ENCODE measurements around the gene VIPR2.
"Not testable (repeated sequence)": the region's sequence is repeated elsewhere in the genome, so short reads cannot be mapped to it uniquely, and the experiment has no call there.

VIPR2 gene, protein sequence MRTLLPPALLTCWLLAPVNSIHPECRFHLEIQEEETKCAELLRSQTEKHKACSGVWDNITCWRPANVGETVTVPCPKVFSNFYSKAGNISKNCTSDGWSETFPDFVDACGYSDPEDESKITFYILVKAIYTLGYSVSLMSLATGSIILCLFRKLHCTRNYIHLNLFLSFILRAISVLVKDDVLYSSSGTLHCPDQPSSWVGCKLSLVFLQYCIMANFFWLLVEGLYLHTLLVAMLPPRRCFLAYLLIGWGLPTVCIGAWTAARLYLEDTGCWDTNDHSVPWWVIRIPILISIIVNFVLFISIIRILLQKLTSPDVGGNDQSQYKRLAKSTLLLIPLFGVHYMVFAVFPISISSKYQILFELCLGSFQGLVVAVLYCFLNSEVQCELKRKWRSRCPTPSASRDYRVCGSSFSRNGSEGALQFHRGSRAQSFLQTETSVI

DNA sequence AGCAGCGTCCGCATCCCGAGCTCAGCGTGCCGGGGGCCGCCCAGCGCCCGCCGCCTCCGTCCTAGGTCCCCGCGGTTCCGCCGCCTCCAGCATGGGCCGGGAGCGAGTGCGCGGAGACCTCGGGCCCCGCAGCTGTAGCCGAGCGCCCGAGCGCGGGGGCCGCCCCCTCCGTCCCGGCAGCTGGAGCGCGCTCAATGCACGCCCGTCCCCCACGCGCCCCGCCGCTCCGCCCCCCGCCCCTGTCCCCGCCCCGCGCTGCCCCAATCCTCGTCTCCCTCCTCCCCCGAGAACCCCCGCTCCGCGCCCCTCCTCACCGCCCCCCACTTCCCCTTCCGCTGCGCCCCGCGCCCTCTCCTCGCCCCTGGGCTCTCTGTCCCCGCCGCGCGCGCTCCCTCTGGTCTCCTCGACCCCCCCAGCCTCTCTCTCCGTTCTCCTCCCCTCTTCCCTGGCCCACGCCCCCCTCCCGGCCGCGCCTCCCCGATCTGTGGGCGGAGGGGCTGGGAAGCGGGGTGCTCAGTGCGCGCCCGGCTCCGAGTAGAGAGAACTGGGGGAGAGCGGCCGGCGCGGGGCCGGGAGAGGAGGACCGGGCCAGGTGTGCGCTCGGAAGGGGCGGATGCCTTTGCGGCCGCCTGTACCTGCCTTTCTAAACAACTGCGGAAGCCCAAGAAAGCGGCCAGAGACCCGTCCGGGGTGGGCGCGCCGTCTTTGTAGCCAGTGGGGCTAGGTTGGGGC is at the start of gene VIPR2:
Gene VIPR2 (minus strand): TSS at position 110 of the 732 bp plus-strand sequence. CDS start 96 bp downstream, at position 14.
- no peak for DNase-seq

DNA sequence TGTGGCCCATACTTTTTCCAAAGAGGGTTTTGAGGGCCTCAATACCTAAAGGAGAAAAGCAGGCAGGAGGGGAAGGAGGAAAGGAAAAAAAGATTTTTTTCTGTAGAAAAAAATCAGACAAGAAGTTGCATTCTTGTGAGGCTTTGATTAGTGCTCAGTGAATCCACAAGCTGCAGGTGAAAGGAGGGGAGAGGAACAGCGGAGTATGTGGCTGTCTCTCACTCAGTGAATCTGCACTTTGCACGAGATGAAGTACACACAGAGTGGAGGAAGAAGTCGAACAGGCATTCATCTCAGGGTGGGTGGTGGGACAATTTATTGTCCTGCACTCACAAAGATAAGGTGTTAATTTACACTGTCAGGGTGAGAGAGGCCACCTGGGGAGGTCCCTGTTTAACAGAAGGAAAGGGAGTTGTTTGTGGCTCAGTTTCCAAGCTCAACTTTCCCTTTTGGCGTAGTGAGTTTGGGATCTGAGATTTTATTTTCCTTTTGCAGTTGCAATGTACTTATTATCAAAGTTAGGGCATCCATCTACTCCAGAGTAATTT is 49.0 kb upstream of the VIPR2 start:
- DNase-seq = no peak

DNA sequence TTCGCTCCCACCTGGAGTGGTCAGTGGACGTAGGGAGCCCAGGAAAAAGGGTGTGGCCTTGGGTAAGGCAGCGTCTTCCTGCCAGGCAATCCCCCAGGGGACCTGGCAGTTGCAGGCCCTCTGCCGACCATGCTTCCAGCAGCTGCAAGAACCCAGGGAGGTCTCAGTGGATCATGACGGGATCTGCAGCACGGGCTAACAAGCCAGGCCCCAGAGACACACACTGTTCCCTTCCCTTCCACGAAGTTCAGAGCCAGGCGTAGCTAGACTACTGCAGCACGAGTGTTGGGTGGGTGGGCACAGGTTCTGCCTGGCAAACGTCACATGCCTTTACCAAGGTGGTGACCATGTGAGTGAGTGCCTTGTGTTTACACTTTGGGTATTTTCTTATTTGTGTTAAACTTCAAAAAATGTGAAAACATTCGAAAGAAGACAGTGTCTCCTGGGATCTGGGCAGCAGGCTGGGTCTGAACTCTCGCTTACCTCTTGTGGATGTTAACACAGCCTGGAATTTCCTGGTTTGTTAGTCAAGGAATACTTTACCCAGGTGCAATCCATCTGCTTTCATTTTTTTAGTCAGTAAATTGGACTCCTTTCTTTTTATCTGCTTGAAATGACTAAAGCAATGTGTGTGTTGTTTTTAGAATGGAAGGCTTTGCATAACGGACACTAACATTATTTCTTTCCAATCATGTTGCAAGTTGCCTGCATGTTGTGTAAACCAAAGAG is 48.2 kb upstream of the VIPR2 start:
- no peak for DNase-seq

DNA sequence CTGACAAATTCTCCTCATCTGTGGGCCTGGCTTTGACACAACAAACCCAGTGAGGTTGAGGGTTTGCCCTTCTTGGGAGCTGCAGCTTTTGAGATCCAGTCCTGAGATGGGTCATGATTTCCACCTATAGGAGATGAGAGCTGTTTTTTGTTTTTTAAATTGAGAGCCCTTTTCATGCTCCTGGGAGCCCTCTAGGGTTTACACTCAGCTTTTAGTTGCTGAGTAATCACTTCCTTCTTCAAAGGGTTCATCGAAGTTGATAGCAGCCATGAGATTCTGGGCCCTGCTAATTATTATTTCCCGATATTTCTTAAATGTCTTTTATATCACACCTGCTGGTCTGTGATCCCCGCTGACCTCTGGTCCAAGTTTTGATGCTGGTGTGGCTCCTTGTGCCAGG is 47.3 kb upstream of the VIPR2 start:
- DNase-seq = no peak

DNA sequence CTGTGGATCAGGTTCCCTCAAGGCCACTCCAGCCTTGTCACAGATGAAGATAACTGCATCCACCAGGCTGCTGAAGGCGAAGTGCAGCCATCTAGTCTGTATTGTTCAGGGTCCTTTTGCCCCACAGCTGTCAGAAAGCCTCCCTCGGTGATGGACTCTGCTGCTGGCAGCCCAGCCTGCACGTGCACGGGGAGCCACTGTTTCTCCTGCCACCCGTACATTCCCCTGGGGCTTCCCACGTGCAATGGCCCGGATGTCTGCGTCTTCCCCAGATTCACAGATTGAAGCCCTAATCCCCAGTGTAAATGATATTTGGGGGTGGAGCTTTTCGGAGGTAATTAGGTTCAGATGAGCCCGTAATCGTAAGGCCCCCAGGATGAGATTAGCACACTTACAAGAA is 46.6 kb upstream of the VIPR2 start:
- DNase-seq = peak; percentile 60

DNA sequence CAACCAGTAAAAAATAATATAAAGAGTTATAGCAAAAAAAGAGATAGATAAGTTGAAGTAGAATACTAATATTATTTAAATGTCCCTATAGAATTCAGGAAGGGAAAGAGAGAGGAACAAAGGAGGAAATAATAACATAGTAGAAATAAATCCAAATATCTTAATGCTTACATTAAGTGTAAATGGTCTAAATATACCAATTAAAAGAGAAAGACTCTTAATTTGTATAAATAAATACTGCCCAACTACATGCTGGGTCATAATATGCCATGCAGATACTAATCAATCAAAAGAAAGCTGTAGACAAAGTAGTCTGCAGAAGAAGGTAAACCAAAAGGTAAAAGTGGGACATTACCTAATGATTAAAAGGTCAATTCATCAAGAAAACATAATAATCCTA is 43.3 kb upstream of the VIPR2 start:
- no peak for DNase-seq

DNA sequence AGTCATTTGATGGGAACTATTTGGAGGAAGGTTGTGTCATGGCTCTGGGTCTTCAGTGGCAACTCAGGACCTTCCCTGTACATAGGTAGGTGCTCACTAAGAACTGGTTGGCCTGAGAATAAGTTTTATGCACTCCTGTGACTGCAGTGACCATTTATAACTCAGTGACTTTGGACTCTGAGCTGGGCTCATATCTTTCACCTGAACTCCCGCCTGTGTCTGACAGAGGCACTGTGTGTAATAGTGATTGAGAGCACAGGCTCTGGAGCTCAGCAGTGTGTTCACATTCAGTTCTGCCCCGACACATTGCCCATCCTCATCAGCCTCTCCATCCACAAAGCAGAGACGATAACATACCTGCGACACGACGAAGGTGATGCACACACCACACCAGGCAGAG is 34.6 kb upstream of the VIPR2 start:
- no peak for DNase-seq

DNA sequence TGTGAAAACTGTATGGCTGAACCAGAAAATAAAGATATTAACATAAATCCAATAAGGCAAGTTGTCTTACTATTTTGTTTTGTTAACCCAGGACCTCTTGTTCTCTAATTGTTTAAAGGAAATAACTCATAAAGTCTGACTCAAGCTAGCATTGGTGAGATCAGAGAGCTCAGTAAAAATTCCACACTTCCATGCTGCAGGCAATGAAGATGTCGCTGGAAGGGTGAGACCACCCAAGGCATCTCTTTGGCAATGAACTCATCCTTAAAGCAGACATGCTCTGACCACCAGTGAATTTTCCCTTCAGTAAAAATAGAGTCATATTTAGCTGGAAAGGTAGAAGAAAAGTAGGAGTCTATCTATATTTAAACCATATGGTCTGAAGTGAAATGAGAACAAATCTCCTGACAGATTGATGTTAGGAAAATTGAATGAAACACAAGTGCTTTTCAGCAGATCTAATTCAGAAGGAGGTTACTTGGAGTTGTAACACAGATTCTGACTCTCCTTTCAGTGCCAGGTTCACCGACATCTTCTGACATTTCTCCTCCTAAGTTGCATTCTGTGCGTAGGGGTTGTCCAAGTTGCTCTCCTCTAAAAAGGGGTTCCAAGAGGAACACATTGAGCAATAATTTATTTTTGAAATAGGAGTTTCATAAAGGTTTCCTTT is 32.8 kb upstream of the VIPR2 start:
- DNase-seq = no peak

DNA sequence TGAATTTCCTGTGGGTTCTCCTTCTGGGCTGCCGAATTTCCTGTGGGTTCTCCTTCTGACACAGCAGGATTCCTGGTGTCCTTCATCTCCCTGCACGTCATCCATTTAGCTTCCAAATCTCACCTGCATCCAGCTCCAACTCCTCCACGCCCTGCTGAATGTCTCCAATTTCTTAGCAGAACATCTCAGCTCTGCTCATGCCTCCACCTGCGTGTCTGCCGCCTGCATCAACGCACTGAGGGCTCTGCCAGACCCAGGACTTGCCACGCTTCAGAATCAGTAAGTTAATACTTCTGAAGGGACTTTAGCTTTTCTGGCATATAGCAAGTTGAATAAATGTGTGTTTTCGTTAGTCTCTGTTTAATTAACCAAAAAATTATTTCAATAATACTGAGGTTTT is 31.1 kb upstream of the VIPR2 start:
- no peak for DNase-seq

DNA sequence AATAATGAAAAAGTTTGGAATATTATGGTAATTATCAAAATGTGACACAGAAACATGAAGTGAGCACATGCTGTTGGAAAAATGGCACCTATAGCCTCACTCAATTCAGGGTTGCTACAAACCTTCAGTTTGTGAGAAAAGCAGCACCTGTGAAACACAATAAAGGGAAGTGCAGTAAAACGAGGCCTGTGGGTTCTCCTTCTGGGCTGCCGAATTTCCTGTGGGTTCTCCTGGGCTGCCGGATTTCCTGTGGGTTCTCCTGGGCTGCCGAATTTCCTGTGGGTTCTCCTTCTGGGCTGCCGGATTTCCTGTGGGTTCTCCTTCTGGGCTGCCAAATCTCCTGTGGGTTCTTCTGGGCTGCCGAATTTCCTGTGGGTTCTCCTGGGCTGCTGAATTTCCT is 30.4 kb upstream of the VIPR2 start:
- DNase-seq = not testable (repeated sequence)

DNA sequence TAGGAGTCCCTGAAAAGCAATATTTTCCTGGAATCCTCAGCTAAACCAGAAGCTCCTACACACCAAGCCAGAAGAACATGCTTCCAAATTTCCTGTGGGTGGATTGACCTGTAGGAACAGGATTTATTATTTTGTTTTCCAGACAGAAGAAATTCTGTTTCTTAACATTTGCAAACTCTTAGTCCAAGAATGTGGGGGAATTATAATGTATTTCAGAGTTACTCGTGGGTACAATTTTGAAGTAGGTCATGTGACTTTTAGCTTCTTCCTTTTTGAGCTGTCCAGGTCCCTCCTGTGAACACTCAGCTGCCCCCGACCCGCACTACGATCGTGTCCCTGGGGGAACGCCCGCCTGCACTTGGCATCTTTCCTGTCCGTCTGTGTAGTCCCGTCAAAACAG is 27.7 kb upstream of the VIPR2 start:
- DNase-seq = no peak

DNA sequence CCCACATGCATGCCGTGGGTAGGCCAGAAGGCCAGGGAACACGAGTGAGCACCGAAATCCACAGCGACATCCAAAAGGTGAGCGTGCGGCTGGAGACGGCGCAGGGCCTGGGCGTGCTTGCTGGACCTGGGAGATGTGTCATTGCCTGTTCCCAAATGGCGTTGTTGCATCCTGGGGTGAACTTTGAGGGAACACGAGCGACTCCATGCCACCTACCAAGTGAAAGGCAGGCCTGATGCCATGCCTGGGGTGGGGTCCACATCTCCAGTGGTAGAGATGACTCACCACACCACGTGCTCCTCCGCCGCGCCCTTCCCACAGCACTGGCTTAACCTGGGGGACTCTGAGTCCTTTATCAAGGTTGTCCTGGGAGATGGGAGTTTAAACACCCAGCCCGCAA is 24.7 kb upstream of the VIPR2 start:
- DNase-seq = no peak

DNA sequence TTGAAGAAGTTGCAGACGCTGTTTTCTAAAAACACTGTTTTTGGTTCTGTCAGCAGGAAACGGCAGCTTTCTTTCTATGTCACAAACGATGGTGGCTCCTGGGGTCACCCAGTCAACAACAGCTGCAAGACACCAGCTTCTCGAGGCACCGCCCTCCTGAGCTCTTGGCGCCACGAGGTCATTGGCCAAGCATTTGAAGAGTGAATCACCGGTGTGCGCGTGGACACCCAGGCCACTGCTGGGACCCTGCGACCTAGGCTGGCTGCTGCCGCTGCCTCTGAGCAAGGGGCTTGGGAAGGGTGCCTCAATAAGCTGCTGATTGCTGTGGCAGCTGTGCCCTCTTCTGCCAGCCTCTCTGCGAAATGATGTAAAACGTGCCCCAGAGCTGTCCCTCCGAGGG is 22.5 kb upstream of the VIPR2 start:
- no peak for DNase-seq

DNA sequence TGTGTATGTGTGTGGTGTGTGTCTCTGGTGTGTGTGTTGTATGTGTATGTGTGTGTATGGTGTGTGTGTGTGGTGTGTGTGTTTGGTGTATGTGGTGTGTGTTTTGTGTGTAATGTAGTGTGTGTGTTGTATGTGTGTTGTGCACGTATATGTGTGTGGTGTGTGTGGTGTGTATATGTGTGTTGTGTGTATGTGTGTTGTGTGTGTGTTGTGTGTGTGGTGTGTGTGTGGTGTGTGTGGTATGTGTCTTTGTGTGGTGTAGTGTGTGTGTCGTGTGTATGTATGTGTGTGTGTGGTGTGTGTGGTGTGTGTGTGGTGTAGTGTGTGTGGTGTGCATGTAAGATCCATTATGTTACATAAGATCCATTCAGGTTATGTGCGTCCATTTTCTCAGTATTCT is 21.9 kb upstream of the VIPR2 start:
- DNase-seq = no peak

DNA sequence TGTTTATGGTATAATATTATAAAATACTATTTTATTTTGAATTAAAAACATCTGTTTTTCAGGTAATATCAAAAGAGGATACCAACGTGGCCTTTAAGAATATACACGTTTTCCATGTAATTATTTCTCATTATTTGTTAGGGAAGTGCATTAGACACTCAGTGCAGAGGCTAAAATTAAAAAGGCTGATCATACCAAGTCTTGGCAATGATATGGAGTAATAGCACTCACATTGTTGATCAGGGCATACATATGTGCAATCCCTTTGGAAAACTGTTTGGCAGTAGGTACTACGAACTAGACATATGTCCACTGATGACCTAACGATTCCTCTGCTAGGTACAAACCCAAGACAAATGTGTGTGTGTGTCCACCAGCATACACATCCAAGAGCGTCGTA is 20.7 kb upstream of the VIPR2 start:
- DNase-seq = no peak

DNA sequence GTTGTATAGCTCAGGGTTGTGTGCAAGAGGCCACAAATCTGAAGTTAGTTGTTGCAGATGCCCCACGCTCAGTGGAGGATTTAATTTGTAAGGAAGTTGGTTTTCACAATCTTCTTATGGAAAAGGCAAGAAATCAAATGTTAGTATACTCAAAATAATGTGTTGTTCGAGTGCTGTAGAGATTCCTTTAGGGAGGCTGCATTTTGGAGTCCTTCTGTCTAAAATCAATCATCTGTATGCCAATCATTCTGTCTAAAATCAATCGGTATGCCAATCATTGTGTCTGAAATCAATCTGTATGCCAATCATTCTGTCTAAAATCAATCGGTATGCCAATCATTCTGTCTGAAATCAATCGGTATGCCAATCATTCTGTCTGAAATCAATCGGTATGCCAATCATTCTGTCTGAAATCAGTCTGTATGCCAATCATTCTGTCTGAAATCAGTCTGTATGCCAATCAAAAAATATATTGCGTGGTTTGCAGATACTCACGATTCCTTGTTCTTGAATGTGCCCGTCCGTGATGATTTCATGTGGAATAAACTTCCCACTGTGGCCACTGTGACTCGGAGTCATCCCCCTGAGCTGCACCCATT is 19.1 kb upstream of the VIPR2 start:
- not testable (repeated sequence) for DNase-seq

DNA sequence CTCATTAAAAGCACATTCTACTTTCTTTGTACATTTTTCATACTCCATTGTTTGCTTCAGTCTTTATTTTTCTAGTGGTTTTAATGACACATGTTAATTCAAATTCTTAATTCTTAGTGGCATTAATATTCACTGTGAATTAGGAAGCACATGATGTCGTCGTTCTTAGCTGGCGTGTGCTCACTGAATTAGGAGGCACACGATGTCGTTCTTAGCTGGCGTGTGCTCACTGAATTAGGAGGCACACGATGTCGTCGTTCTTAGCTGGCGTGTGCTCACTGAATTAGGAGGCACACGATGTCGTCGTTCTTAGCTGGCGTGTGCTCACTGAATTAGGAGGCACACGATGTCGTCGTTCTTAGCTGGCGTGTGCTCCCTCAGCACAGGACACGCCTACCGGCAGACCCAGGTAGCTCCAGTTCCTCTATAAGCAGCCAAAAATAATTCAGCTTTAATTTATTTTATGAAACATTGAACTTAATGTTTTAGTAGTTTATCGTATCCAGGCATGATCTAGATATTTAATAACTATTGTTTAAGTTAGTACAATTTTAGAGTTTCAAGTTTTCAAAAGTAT is 17.5 kb upstream of the VIPR2 start:
- not testable (repeated sequence) for DNase-seq

DNA sequence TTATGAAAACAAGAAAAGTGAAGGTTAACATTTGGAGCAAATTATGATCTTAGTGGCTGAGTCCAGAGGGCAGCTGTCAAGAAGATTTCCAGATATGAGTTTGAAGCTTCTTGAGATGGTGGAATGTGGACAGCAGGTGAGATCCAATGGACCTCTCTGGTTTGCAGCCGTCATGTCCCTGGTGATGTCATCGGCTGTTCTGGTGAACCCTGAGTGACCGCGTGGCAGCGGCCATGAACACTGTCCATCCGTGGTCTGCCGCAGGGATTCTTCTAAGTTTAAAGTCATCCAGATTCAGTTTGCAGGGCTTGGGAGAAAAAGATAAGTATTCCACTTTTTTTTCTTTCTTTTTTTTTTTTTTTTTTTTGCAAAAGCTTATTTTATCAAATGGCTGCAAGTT is 15.8 kb upstream of the VIPR2 start:
- DNase-seq = no peak

DNA sequence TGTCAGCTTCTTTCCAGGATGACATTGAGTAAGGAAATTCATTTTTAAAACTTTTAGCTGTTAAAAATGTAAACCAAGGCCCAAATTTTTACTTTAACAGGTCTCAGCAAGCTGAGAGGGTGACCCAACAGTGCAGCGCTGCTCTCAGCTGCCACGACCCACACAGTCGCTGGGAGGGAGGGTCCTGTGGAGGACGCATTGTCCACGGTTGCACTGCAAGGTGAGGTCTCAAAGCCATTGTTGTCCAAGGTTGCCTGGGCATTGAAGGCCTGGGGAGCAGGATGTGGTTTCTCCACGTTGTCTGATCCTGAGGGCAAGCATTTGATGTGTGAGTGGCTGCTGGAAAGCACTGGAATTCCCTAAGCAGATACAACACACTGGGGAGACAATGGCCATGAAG is 15.1 kb upstream of the VIPR2 start:
- DNase-seq = no peak

DNA sequence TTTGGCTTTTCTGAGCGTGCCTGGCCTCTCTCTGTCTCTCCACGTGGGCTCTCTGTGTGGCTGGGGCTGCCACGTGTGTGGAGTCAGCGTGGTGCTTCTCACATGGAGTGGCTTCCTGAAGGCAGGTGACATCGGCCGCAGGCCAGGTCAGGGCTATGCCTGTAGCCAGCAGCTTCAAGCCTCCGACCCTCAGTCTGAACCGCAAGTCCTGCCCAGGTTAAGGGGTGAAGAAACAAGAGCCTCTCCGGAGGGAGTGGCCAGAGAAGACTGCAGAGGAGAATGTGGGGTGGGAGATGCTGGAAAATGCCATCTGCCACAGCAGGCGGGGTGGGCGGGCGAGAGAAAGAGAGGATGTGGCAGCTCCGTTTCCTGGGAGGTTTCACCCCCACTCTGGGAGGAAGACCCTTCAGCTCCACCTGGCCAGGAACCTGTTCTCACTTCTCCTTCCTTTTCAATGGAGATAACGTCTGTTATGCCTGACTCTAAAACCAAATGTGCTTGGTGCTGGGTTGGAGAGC is 14.3 kb upstream of the VIPR2 start:
- DNase-seq = no peak

DNA sequence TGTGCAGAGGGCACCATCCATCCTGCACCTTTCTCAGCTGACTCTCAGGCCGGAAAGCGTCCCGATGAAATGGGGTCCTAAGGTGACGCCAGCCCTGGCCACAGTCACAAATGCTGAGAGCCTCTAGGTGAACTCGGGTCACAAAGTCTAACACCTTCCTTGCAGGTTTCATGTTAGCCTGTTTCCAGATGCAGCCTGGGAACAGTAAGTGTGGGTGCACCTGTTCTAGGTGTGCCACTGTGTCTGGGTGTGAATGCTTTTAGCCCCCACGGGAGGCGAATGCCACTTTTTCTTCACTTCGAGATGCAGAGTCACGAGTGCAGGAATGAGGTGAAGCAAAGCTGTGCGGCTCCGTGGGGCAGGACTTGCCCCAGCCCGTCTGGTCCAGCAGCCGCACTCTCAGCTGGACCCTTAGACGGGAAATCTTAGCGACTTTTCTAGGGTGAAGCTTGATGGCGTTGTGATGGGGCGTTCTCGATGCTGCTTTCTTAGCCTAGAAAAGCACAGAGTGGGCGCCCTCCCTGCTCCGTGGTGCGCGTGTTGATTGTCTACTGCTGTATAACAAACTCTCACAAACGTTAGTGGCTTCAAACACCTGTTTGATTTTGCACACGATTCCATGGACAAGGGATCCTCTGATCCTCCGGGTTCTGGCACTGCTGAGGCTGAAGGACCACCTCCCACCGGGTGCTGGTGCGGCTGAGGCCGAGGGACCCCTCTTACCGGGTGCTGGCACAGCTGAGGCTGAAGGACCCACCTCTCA is 13.6 kb upstream of the VIPR2 start:
- no peak for DNase-seq
